Stimulated activated CD8-positive, alpha-beta memory T cell treated with anti-CD3 and anti-CD28 coated beads, Interleukin-4, amount 100 ng/mL, for 24 hours (primary cell): Measurements from ENCODE around the gene FAXDC2.
"Not testable (repeated sequence)": the region's sequence is repeated elsewhere in the genome, so short reads cannot be mapped to it uniquely, and the experiment has no call there.

Experiments
- DNase-seq: peaks from one replicate; pipeline ENCODE4 v3.0.0-alpha.2; 2020; ENCODE audit warnings: low read depth

FAXDC2 gene

GRCh38 chr5:154830596-154830995, 19.8 kb downstream of the FAXDC2 start:
- no peak for DNase-seq

- DNase-seq = no peak
Observed at GRCh38 chr5:154830219-154830595, 20.2 kb downstream of the FAXDC2 start.

- DNase-seq = peak; percentile 1
Observed at GRCh38 chr5:154829589-154830218, 20.7 kb downstream of the FAXDC2 start.

GRCh38 chr5:154829181-154829588, 21.2 kb downstream of the FAXDC2 start:
- DNase-seq = no peak

- no peak for DNase-seq
Observed at GRCh38 chr5:154824070-154824469, 26.3 kb downstream of the FAXDC2 start.

- DNase-seq = no peak
Observed at GRCh38 chr5:154823605-154824004, 26.8 kb downstream of the FAXDC2 start.

GRCh38 chr5:154822896-154823295, 27.5 kb downstream of the FAXDC2 start:
- DNase-seq = not testable (repeated sequence)

- DNase-seq = no peak
Observed at GRCh38 chr5:154820383-154820782, 30.0 kb downstream of the FAXDC2 start.

GRCh38 chr5:154819546-154819945, 30.9 kb downstream of the FAXDC2 start:
- no peak for DNase-seq

- DNase-seq = no peak
Observed at GRCh38 chr5:154818471-154819116, 31.8 kb downstream of the FAXDC2 start.

- no peak for DNase-seq
Observed at GRCh38 chr5:154817815-154818214, 32.6 kb downstream of the FAXDC2 start.

GRCh38 chr5:154816891-154817492, 33.4 kb downstream of the FAXDC2 start:
- DNase-seq = no peak

GRCh38 chr5:154815684-154816247, 34.6 kb downstream of the FAXDC2 start:
- no peak for DNase-seq

GRCh38 chr5:154815025-154815424, 35.4 kb downstream of the FAXDC2 start:
- DNase-seq = no peak

GRCh38 chr5:154813736-154814135, 36.7 kb downstream of the FAXDC2 start:
- peak; percentile 11 for DNase-seq

- DNase-seq = no peak
Observed at GRCh38 chr5:154813158-154813557, 37.2 kb downstream of the FAXDC2 start.

GRCh38 chr5:154811653-154812465, 38.5 kb downstream of the FAXDC2 start:
- DNase-seq = peak; percentile 35

- DNase-seq = no peak
Observed at GRCh38 chr5:154811239-154811638, 39.2 kb downstream of the FAXDC2 start.

- DNase-seq = no peak
Observed at GRCh38 chr5:154806176-154806575, 44.2 kb downstream of the FAXDC2 start.

- no peak for DNase-seq
Observed at GRCh38 chr5:154802050-154802449, 48.4 kb downstream of the FAXDC2 start.

- DNase-seq = no peak
Observed at GRCh38 chr5:154801083-154801482, 49.3 kb downstream of the FAXDC2 start.

GRCh38 chr5:154800582-154800981, 49.8 kb downstream of the FAXDC2 start:
- DNase-seq = no peak
